ENCODE measurements around the gene NKAPD1.
"Not testable (repeated sequence)": the region's sequence is repeated elsewhere in the genome, so short reads cannot be mapped to it uniquely, and the experiment has no call there.

The NKAPD1 gene

DNA sequence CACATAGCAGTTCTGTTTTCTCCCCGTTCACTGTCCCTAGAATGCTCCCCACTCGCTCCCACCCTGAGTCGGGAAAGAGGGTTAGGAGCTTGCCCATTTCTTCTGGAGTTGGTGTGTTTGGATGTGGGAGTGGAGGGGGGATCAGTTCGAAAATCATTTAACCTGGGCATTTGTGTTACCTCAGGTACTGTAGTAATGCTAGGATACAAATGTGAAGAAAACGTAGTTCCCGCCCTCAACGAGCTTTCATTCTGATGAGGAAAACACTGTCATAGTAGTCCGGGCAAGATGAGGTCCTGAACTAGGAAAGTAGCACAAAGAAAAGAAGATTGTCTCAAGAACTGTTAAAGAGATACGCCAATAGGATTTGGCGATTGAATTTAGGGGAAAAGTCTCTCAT lies 13.1 kb downstream of the NKAPD1 start:
- TF ChIP-seq, protein P1, sequence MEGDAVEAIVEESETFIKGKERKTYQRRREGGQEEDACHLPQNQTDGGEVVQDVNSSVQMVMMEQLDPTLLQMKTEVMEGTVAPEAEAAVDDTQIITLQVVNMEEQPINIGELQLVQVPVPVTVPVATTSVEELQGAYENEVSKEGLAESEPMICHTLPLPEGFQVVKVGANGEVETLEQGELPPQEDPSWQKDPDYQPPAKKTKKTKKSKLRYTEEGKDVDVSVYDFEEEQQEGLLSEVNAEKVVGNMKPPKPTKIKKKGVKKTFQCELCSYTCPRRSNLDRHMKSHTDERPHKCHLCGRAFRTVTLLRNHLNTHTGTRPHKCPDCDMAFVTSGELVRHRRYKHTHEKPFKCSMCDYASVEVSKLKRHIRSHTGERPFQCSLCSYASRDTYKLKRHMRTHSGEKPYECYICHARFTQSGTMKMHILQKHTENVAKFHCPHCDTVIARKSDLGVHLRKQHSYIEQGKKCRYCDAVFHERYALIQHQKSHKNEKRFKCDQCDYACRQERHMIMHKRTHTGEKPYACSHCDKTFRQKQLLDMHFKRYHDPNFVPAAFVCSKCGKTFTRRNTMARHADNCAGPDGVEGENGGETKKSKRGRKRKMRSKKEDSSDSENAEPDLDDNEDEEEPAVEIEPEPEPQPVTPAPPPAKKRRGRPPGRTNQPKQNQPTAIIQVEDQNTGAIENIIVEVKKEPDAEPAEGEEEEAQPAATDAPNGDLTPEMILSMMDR (IDR thresholded peaks at IDR 0.05): no peak
- no peak for DNase-seq (ENCODE audit: low spot score)
- peak overlapping the region; percentile 90 for H3K4me3 ChIP-seq
- H3K27ac ChIP-seq: peak overlapping the region; percentile 75 to 82

DNA sequence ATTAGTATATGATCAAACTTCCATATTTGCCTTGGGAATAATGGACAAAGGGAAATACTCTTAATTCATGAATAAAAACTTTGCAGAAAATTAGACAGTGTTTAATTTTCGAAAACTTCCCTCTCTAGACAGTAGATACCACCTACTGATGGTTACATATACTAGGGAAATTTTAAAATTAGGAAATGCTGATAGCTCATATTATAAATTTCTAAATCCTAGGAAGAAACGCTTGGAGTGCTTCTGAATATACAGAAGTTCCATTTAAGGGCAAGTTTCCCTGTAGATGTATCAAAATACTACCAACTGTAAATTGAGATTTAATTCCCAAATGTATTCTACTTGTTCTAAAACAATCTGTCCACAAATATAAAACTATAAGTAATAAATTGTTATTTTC lies 21.2 kb downstream of the NKAPD1 start:
- not testable (repeated sequence) for H3K4me3 ChIP-seq; DNase-seq (ENCODE audit: low spot score); H3K27ac ChIP-seq

DNA sequence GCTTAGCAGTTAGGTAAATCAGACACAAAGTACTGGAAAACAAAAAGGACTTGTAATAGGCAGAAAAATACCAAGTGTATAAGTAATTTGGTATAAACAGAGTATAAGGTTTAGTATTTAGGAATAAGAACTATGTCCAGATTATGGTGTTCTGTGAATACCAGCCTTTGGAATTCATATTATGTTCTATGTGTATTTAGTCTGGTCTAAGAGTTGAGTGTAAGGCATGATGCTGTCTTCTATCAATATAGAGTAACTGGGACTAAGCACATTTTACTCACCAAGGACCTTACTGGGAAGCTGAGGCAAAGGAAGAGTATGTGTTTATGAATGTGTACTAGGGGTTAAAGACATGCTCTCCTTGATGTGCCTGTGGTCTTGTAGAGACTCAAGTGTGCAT lies 22.1 kb downstream of the NKAPD1 start:
- no peak overlapping the region for H3K4me3 ChIP-seq
- DNase-seq (ENCODE audit: low spot score): no peak
- no peak overlapping the region for H3K27ac ChIP-seq
- TF ChIP-seq, protein P1 (IDR thresholded peaks at IDR 0.05): no peak

DNA sequence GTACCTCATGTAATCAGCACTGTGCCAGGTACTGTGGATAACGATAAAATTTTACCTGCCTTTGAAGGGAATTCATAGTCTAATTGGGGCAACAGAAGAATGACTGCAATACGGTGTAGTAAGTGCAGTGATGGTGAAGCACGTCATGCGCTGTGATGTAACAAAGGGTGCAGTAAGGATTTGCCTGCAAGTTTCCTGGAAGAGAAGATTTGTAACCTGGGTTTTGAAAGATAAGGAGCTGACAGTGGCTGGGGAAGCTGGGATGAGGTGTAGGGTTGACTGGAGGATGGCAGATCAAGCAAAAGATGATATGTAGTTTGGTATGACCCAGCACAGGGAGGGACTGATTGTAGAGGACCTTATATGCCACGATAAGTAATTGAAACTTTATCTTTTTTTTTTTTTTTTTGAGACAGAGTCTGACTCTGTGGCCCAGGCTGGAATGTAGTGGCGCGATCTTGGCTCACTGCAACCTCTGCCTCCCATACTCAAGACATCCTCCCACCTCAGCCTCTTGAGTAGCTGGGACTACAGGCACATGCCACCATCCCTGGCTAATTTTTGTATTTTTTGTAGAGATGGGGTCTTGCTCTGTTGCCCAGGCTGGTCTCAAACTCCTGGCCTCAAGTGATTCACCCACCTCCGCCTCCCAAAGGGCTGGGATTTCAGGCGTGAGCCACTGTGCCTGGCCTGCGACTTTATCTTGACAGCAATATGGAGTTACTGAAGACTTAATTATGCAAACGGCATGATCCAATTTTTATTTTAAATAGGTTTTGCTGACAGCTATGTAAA lies 23.8 kb downstream of the NKAPD1 start:
- H3K4me3 ChIP-seq: no peak overlapping the region
- no peak overlapping the region for H3K27ac ChIP-seq
- TF ChIP-seq, protein P1 (IDR thresholded peaks at IDR 0.05): no peak
- no peak for DNase-seq (ENCODE audit: low spot score)

DNA sequence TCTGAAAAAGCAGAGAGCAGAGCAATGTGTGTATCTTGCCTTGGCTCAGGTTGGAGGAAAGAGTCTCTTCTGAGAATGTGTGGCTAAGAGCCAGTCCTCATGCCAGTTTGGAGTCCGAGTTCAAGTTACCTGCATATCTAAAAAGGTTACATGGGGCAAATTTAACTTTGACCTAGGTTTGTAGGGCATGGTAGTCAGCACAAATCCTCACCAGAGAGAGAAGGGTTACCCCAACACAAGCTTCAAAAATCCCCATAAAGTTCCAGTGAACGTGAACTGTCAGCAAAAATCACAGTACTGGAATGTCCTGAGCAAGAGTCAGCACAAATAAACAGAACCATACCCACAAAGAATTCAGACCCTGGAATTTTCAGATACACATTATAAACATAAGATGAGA lies 26.4 kb downstream of the NKAPD1 start:
- DNase-seq (ENCODE audit: low spot score): no peak
- TF ChIP-seq, protein P1 (IDR thresholded peaks at IDR 0.05): no peak
- peak overlapping the region in 1 of 2 donors; percentile 23 for H3K27ac ChIP-seq

DNA sequence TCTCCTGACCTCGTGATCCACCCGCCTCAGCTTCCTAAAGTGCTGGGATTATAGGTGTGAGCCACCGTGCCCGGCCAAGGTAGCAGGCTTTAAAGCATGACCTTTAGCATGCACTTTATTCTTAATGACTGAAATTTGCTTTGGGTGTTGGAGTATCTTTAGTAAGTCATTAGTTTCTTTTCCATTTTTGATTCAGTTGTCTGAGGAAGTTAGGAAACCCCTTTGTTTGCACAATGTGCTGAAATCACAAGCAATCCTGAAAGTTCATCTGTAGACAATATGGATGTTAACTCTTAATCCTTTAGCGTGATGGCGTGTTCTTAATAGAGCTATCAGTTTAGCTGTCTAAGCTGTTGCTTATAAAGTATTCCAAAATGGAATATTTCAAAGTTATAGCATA lies 29.3 kb downstream of the NKAPD1 start:
- DNase-seq (ENCODE audit: low spot score): no peak
- no peak overlapping the region for H3K4me3 ChIP-seq
- TF ChIP-seq, protein P1 (IDR thresholded peaks at IDR 0.05): no peak
- H3K27ac ChIP-seq: no peak overlapping the region

More for the DNA sequence above, 26.4 kb downstream of the NKAPD1 start:
- H3K4me3 ChIP-seq: no peak overlapping the region

DNA sequence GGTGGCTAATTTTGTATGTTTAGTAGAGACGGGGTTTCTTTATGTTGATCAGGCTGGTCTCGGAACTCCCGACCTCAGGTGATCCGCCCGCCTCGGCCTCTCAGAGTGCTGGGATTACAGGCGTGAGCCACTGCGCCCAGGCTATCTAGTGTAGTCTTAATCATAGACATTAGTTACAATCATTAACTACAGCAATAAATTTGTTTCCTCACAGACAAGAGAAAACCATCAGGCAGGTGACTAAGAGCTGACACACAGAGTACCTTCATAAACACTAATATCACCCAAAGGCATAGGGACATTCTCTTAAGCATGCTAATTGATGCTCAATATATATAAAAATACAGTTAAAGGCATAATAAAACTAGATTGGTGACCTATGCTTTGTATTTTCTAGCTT lies 32.0 kb downstream of the NKAPD1 start:
- H3K4me3 ChIP-seq: no peak overlapping the region

More for the DNA sequence above, 32.0 kb downstream of the NKAPD1 start:
- no peak overlapping the region for H3K27ac ChIP-seq
- TF ChIP-seq, protein P1 (IDR thresholded peaks at IDR 0.05): no peak
- DNase-seq (ENCODE audit: low spot score): no peak
